ENCODE results near the gene KCNQ1. TPM values are rescaled to one million over a fixed set of nuclear protein-coding genes. Genes with fewer than 3 reads are reported as not detected.
A peak's percentile ranks its signal among the peaks of the same experiment; 100 is the strongest.

Gene KCNQ1
- total RNA-seq, 4 donors from 2014 or later, result 0.81 to 2.2 (median 1.6) TPM

GRCh38 chr11:2540223-2540991 is 95.6 kb downstream of the KCNQ1 start:
- no peak for TF ChIP-seq POLR2A (IDR thresholded peaks at IDR 0.05)
- TF ChIP-seq CTCF (IDR thresholded peaks at IDR 0.05), result no peak
- intact Hi-C loops (cut with DNase I; ENCODE audit: low total_unique reads), result no loop called here
- DNase-seq (ENCODE audit: low spot score in 2 of 2), result peak in 1 of 2 donors; percentile 75
- WGBS, 2 donors, result 86 to 88% methylated on average over 9 to 16 of the region's 16 CpGs
- H3K4me3 ChIP-seq (ENCODE audit: low read depth, poor library complexity, severe bottlenecking), result no peak overlapping the region

- TF ChIP-seq CTCF (IDR thresholded peaks at IDR 0.05), result no peak
- no peak for TF ChIP-seq POLR2A (IDR thresholded peaks at IDR 0.05)
- DNase-seq (ENCODE audit: low spot score in 2 of 2), result peak in 1 of 2 donors; percentile 60
- no peak overlapping the region for H3K4me3 ChIP-seq (ENCODE audit: low read depth, poor library complexity, severe bottlenecking)
- intact Hi-C loops (cut with DNase I; ENCODE audit: low total_unique reads), result no loop called here
- 85 to 87% methylated on average over 27 of the region's 27 CpGs for WGBS, 2 donors
Measured at GRCh38 chr11:2540992-2541680, 96.3 kb downstream of the KCNQ1 start.

GRCh38 chr11:2541881-2542361 is 97.1 kb downstream of the KCNQ1 start:
- peak in 1 of 2 donors; percentile 80 for DNase-seq (ENCODE audit: low spot score in 2 of 2)
- TF ChIP-seq CTCF (IDR thresholded peaks at IDR 0.05) (no peak), POLR2A (IDR thresholded peaks at IDR 0.05) (no peak)
- intact Hi-C loops (cut with DNase I; ENCODE audit: low total_unique reads), result no loop called here
- WGBS, 2 donors, result 82 to 84% methylated on average over 13 to 14 of the region's 14 CpGs
- no peak overlapping the region for H3K4me3 ChIP-seq (ENCODE audit: low read depth, poor library complexity, severe bottlenecking)

GRCh38 chr11:2542406-2542805 is 97.6 kb downstream of the KCNQ1 start:
- no peak overlapping the region for H3K4me3 ChIP-seq (ENCODE audit: low read depth, poor library complexity, severe bottlenecking)
- TF ChIP-seq POLR2A (IDR thresholded peaks at IDR 0.05) (no peak), CTCF (IDR thresholded peaks at IDR 0.05) (no peak)
- 93 to 94% methylated on average over 10 of the region's 10 CpGs for whole genome bisulfite sequencing, 2 donors
- no peak for DNase-seq (ENCODE audit: low spot score in 2 of 2)
- intact Hi-C loops (cut with DNase I; ENCODE audit: low total_unique reads), result no loop called here

- no peak overlapping the region for H3K4me3 ChIP-seq (ENCODE audit: low read depth, poor library complexity, severe bottlenecking)
- TF ChIP-seq POLR2A (IDR thresholded peaks at IDR 0.05) (no peak), CTCF (IDR thresholded peaks at IDR 0.05) (no peak)
- intact Hi-C loops (cut with DNase I; ENCODE audit: low total_unique reads), result no loop called here
- 87 to 91% methylated on average over 16 of the region's 16 CpGs for WGBS, 2 donors
- no peak for DNase-seq (ENCODE audit: low spot score in 2 of 2)
Measured at GRCh38 chr11:2547806-2548205, 103.0 kb downstream of the KCNQ1 start.

All from lower leg skin (tissue), 4 donors.